Measurements from ENCODE around the gene TEKTIP1. TPM values are rescaled to one million over a fixed set of nuclear protein-coding genes. Genes with fewer than 3 reads are reported as not detected.
A peak's percentile ranks its signal among the peaks of the same experiment; 100 is the strongest.

TEKTIP1 gene
- total and polyA plus RNA-seq, 9 of the 15 experiments (the other 6 are each of a cell fraction or from before 2014, with no cell fraction given): 0.66 TPM; not detected in 8

- TF ChIP-seq CBX5 (IDR thresholded peaks at IDR 0.05; ENCODE audit: borderline replicate concordance, low read depth) (no peak), RB1 (IDR thresholded peaks at IDR 0.05; ENCODE audit: low read depth) (peak; percentile 60; the same call in 1 of the 2 replicates), MTF1 (CRISPR knock-in tag; IDR thresholded peaks at IDR 0.05; ENCODE audit: borderline replicate concordance) (no peak), E2F5 (CRISPR knock-in tag; IDR thresholded peaks at IDR 0.05) (no peak), TRIM24 (IDR thresholded peaks at IDR 0.05) (no peak), SRSF3 (IDR thresholded peaks at IDR 0.05; ENCODE audit: insufficient read depth, low read length) (no peak), TAF15 (IDR thresholded peaks at IDR 0.05; ENCODE audit: low read depth, low read length) (no peak), ZNF75A (CRISPR knock-in tag; IDR thresholded peaks at IDR 0.05) (no peak), E2F6 (IDR thresholded peaks at IDR 0.05; ENCODE audit: borderline replicate concordance in 1 of 2, extremely low read depth in 1 of 2, insufficient read depth in 1 of 2, insufficient read length in 1 of 2, low read depth in 1 of 2, low read length in 1 of 2, poor library complexity in 1 of 2, severe bottlenecking in 1 of 2) (peak; percentile 25 to 80), NR1H2 (CRISPR knock-in tag; IDR thresholded peaks at IDR 0.05) (no peak), STAT5B (CRISPR knock-in tag; IDR thresholded peaks at IDR 0.05) (no peak), STAG1 (CRISPR knock-in tag; IDR thresholded peaks at IDR 0.05; ENCODE audit: borderline replicate concordance) (no peak), CXXC5 (CRISPR knock-in tag; IDR thresholded peaks at IDR 0.05) (peak; percentile 65), ZNF408 (CRISPR knock-in tag; IDR thresholded peaks at IDR 0.05; ENCODE audit: low read depth) (no peak), E2F4 (CRISPR knock-in tag; IDR thresholded peaks at IDR 0.05; ENCODE audit: low read depth) (no peak), TRIM25 (IDR thresholded peaks at IDR 0.05; ENCODE audit: borderline replicate concordance) (no peak), NEUROD1 (IDR thresholded peaks at IDR 0.05; ENCODE audit: borderline replicate concordance, low read depth, low read length, partially characterized antibody) (no peak), AFF1 (IDR thresholded peaks at IDR 0.05; ENCODE audit: low read depth in 1 of 2, partially characterized antibody in 2 of 2) (no peak)
Measured at GRCh38 chr19:3585301-3586126, 46.5 kb downstream of the TEKTIP1 start, which contains the start of gene GIPC3 (continued).

Data from K562 (cell line).